Adrenal gland (tissue), 5 donors: ENCODE measurements around the gene CENPP.

Experiments used
- CTCF ChIP-seq, 6 experiments: fragments of 450-650 bp in 4 of 6; fragments of 200-600 bp in 2 of 6; sonication (generic) in 1 of 6; IDR thresholded peaks; 1 replicate in 5 of 6; 2 replicates in 1 of 6; pipeline versions ENCODE4 v1.5.1 to v1.8.0; 2016 to 2021; ENCODE audit warnings: antibody characterized with exemption in 6 of 6, mild to moderate bottlenecking in 2 of 6, moderate library complexity in 1 of 6
- POLR2A ChIP-seq, 2 donors: fragments of 450-650 bp; IDR thresholded peaks; one replicate each; pipeline ENCODE4 v1.6.1; 2017; ENCODE audit warnings: antibody characterized with exemption in 2 of 2, mild to moderate bottlenecking in 2 of 2, moderate library complexity in 1 of 2
- donor health status: DM: no; HTN: no; CAD: no.

DNA sequence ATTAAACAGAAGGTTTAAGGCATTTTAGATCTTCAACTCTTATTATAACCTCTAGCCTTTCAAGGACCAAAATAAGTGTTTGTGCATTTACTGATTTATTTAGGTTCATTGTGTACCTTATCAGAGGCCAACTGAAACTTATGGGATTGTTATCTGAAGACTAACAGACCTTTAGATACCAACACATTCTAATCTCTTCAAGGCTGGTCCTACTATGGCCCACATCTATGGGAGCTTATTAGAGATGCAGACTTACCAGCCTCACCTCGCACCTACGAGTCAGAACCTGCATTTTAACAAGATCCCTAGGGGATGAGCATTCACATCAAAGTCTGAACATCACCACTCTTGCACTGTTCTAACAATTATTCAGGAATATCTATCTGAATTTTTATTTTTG is 34.2 kb upstream of the CENPP start:
- no peak for TF ChIP-seq CTCF (IDR thresholded peaks at IDR 0.05)
- no peak for TF ChIP-seq POLR2A (IDR thresholded peaks at IDR 0.05)
